HepG2 (cell line): Measurements from ENCODE around the gene CDK5RAP2. TPM values are rescaled to one million over a fixed set of nuclear protein-coding genes. Genes with fewer than 3 reads are reported as not detected.

Experiments used
- ATF2 ChIP-seq: sonication (generic); formaldehyde crosslinking; IDR thresholded peaks from 2 replicates; pipeline ENCODE4 v1.4.0; 2020; ENCODE audit warnings: missing genetic modification reagents
- GATA4 ChIP-seq: sonication (generic); IDR thresholded peaks from 2 replicates; pipeline ENCODE4 v1.6.1; 2016; ENCODE audit warnings: antibody characterized with exemption, low read depth, borderline replicate concordance
- IRF2 ChIP-seq: IDR thresholded peaks from 2 replicates; pipeline ENCODE4 v1.6.1; 2018; ENCODE audit warnings: missing genetic modification reagents, missing compliant biosample characterization
- KLF13 ChIP-seq: sonication (generic); formaldehyde crosslinking; IDR thresholded peaks from 2 replicates; pipeline ENCODE4 v1.4.0; 2020; ENCODE audit warnings: mild to moderate bottlenecking, missing genetic modification reagents
- MEIS1 ChIP-seq: sonication (generic); formaldehyde crosslinking; IDR thresholded peaks from 2 replicates; pipeline ENCODE4 v1.9.0; 2021; ENCODE audit warnings: mild to moderate bottlenecking, missing genetic modification reagents, moderate library complexity, borderline replicate concordance
- MIER2 ChIP-seq: IDR thresholded peaks from 2 replicates; pipeline ENCODE4 v1.6.1; 2016; ENCODE audit warnings: missing biosample characterization, missing genetic modification reagents
- NR3C1 ChIP-seq: sonication (generic); formaldehyde crosslinking; IDR thresholded peaks from 2 replicates; pipeline ENCODE4 v1.4.0; 2020; ENCODE audit warnings: missing genetic modification reagents
- PATZ1 ChIP-seq: sonication (generic); formaldehyde crosslinking; IDR thresholded peaks from 2 replicates; pipeline ENCODE4 v1.4.0; 2020; ENCODE audit warnings: missing genetic modification reagents
- SKI ChIP-seq: fragments of 450-650 bp; IDR thresholded peaks from one replicate; pipeline ENCODE4 v1.6.1; 2018; ENCODE audit warnings: mild to moderate bottlenecking; ENCODE audit not compliant: partially characterized antibody
- TFDP1 ChIP-seq: IDR thresholded peaks from 2 replicates; pipeline ENCODE4 v1.6.1; 2016; ENCODE audit warnings: missing compliant biosample characterization, missing genetic modification reagents, borderline replicate concordance
- ZBTB14 ChIP-seq: sonication (generic); formaldehyde crosslinking; IDR thresholded peaks from 2 replicates; pipeline ENCODE4 v1.4.0; 2020; ENCODE audit warnings: missing genetic modification reagents
- ZFP1 ChIP-seq: IDR thresholded peaks from 2 replicates; pipeline ENCODE4 v1.6.1; 2016
- ZFP36L1 ChIP-seq: sonication (generic); formaldehyde crosslinking; IDR thresholded peaks from 2 replicates; pipeline ENCODE4 v1.8.0; 2022; ENCODE audit warnings: mild to moderate bottlenecking, missing genetic modification reagents, moderate library complexity
- ZNF101 ChIP-seq: sonication (generic); formaldehyde crosslinking; IDR thresholded peaks from 2 replicates; pipeline ENCODE4 v1.4.0; 2020; ENCODE audit warnings: mild to moderate bottlenecking, low read depth, missing genetic modification reagents, borderline replicate concordance
- ZNF160 ChIP-seq: sonication (generic); formaldehyde crosslinking; IDR thresholded peaks from 2 replicates; pipeline ENCODE4 v1.8.0; 2022; ENCODE audit warnings: mild to moderate bottlenecking, inconsistent platforms, missing genetic modification reagents
- ZNF20 ChIP-seq: sonication (generic); formaldehyde crosslinking; IDR thresholded peaks from 2 replicates; pipeline ENCODE4 v1.4.0; 2020; ENCODE audit warnings: mild to moderate bottlenecking, moderate library complexity, missing genetic modification reagents
- ZNF205 ChIP-seq: IDR thresholded peaks from 2 replicates; pipeline ENCODE4 v1.6.1; 2018; ENCODE audit warnings: missing biosample characterization, missing genetic modification reagents
- ZNF224 ChIP-seq: sonication (generic); formaldehyde crosslinking; IDR thresholded peaks from 2 replicates; pipeline ENCODE4 v1.5.0; 2020; ENCODE audit warnings: mild to moderate bottlenecking, missing genetic modification reagents
- ZNF414 ChIP-seq: sonication (generic); formaldehyde crosslinking; IDR thresholded peaks from 2 replicates; pipeline ENCODE4 v1.5.0; 2020; ENCODE audit warnings: missing genetic modification reagents
- ZNF558 ChIP-seq: sonication (generic); formaldehyde crosslinking; IDR thresholded peaks from 2 replicates; pipeline ENCODE4 v1.9.0; 2022; ENCODE audit warnings: mild to moderate bottlenecking, missing genetic modification reagents, borderline replicate concordance
- ZNF614 ChIP-seq: IDR thresholded peaks from 2 replicates; pipeline ENCODE4 v1.6.1; 2018; ENCODE audit warnings: missing biosample characterization, missing genetic modification reagents, inconsistent platforms, borderline replicate concordance
- ZNF644 ChIP-seq: IDR thresholded peaks from 2 replicates; pipeline ENCODE4 v1.6.1; 2016; ENCODE audit warnings: low read depth
- ZNF691 ChIP-seq: sonication (generic); formaldehyde crosslinking; IDR thresholded peaks from 2 replicates; pipeline ENCODE4 v1.4.0; 2020; ENCODE audit warnings: missing genetic modification reagents, low read depth, mild to moderate bottlenecking, borderline replicate concordance
- ZNF7 ChIP-seq: IDR thresholded peaks from 2 replicates; pipeline ENCODE4 v1.6.1; 2016; ENCODE audit warnings: missing biosample characterization, missing genetic modification reagents
- ZNF776 ChIP-seq: sonication (generic); formaldehyde crosslinking; IDR thresholded peaks from 2 replicates; pipeline ENCODE4 v1.4.0; 2020; ENCODE audit warnings: mild to moderate bottlenecking, missing genetic modification reagents
- polyA plus RNA-seq, 8 experiments: library from polyadenylated mRNA; depleted of rRNA in 3 of 8; stranded (reverse) in 7 of 8; unstranded in 1 of 8; fragments of >200 nt; fragmentation: Illumina TruSeq in 4 of 8; extraction: Trizol in 4 of 8; gene quantifications; 2 replicates each; pipeline versions ENCODE4 v1.2.1 to v1.2.3, GENCODE V29; 2011 to 2016; ENCODE audit warnings: low read depth in 4 of 8, missing spikeins in 1 of 8, mixed read lengths in 1 of 8; ENCODE audit not compliant: insufficient read depth in 1 of 8
- total RNA-seq, 5 experiments: library from RNA; depleted of rRNA; stranded (reverse); fragments of >200 nt; fragmentation: Illumina TruSeq; extraction: Trizol; gene quantifications; 2 replicates each; pipeline ENCODE4 v1.2.3, GENCODE V29; 2016; ENCODE audit warnings: low read depth in 1 of 5

Gene CDK5RAP2
- total and polyA plus RNA-seq, 2 of the 13 experiments (the other 11 are each of a cell fraction or from before 2014, with no cell fraction given), result 31.8 to 42.2 TPM

- TF ChIP-seq MIER2 (CRISPR knock-in tag), result 0 out of 2 replicates have a peak, but pooled peaks have one; percentile 53
- no peak for TF ChIP-seq ZNF101
- no peak for TF ChIP-seq ZNF20 (CRISPR knock-in tag)
- no peak for TF ChIP-seq ZNF160
- no peak for TF ChIP-seq PATZ1 (CRISPR knock-in tag)
- TF ChIP-seq IRF2, result peak; percentile 81; the same call in 1 of the 2 replicates
- no peak for TF ChIP-seq ZBTB14
- peak; percentile 80; the same call in 1 of the 2 replicates for TF ChIP-seq ZFP36L1
- TF ChIP-seq ZNF776 (CRISPR knock-in tag), result no peak
- TF ChIP-seq ZNF414 (CRISPR knock-in tag), result no peak
- TF ChIP-seq NR3C1 (CRISPR knock-in tag), result no peak
- peak; percentile 82 for TF ChIP-seq ZNF614 (CRISPR knock-in tag)
- peak; percentile 80; the same call in 1 of the 2 replicates for TF ChIP-seq TFDP1 (CRISPR knock-in tag)
- no peak for TF ChIP-seq ZNF558 (CRISPR knock-in tag)
- 0 out of 2 replicates have a peak, but pooled peaks have one; percentile 36 for TF ChIP-seq ATF2 (CRISPR knock-in tag)
- no peak for TF ChIP-seq GATA4
- TF ChIP-seq SKI, result no peak
- TF ChIP-seq MEIS1 (CRISPR knock-in tag), result peak; percentile 57; the same call in 1 of the 2 replicates
- no peak for TF ChIP-seq ZNF205 (CRISPR knock-in tag)
- TF ChIP-seq ZNF691, result no peak
- TF ChIP-seq ZNF644 (CRISPR knock-in tag), result peak; percentile 81
- peak; percentile 27; the same call in 1 of the 2 replicates for TF ChIP-seq ZFP1 (CRISPR knock-in tag)
- no peak for TF ChIP-seq ZNF7 (CRISPR knock-in tag)
- TF ChIP-seq KLF13, result no peak
- no peak for TF ChIP-seq ZNF224 (CRISPR knock-in tag)
These were observed 41.6 kb downstream of the CDK5RAP2 start (continued) for GRCh38 chr9:120538339-120538738.
